ENCODE measurements around the gene ACP7.
"Not testable (repeated sequence)": the region's sequence is repeated elsewhere in the genome, so short reads cannot be mapped to it uniquely, and the experiment has no call there.

The ACP7 gene

GRCh38 chr19:39130337-39131254 lies 46.4 kb downstream of the ACP7 start:
- no peak for DNase-seq (ENCODE audit: low read depth in 2 of 2, low spot score in 1 of 2)

DNA sequence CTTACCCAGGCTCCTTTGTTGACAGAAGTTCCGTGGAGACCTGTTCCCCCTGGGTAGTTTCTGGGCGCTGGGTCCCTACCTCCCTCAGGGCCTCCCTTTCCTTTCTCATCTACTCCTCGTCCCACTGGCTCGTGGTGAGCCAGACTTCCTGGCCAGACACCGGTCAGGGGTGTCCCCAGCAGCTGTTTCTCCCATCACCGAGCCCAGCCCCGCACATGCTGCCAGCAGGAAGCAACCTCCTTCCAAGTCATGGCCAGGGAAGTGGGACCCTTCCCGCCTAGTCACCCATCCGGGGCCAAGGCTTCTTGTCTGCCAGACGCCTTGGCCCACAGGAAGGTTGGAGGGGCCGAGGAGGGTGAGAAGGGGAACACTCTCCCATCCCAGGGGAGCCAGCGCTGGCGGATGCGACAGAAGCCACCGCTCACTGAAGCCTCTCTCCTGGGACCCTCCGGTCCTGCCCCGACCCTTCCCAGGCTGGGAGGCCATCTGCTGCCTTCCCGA lies 47.1 kb downstream of the ACP7 start:
- no peak for DNase-seq (ENCODE audit: low read depth in 2 of 2, low spot score in 1 of 2)

GRCh38 chr19:39132344-39132969 lies 48.3 kb downstream of the ACP7 start:
- DNase-seq (ENCODE audit: low read depth in 2 of 2, low spot score in 1 of 2), result no peak

GRCh38 chr19:39133431-39134270 lies 49.5 kb downstream of the ACP7 start:
- DNase-seq (ENCODE audit: low read depth in 2 of 2, low spot score in 1 of 2), result no peak

- no peak for DNase-seq (ENCODE audit: low read depth in 2 of 2, low spot score in 1 of 2)
Observed at GRCh38 chr19:39135701-39136100, 51.5 kb downstream of the ACP7 start.

DNA sequence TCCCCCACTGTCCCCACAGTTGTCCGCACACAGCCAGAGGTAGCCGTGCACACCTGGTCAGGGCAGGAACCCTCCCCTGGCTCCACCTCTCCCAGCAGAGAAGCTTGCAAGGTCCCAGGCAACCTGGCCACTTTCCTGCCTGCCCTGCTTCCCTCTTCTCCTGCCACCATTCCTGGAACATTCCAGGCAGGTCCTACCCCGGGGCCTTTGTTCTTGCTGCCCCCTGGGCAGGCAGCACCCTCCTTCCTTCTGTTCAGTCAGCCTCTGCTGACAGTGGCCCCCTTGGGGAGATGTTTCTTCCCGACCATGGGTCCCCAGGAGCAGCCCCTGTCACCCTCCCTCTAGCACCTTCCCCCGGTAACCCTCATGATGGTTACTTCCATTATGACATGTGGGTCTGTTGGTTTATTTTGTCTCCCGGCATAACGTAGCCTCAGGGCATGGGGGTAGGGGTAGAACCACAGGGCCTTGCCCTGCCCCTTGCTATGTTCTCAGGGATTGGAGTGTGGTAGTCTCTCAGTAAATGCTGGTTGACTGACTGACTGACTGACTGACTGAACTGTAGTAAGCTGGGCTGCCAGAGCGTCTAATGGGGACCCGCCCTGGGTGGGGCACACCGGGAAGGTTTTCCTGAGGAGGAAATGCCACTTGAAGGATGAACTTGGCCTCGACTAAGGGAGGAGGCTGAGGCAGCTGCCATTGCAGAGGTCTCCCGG lies 52.2 kb downstream of the ACP7 start:
- no peak for DNase-seq (ENCODE audit: low read depth in 2 of 2, low spot score in 1 of 2)

GRCh38 chr19:39137131-39137530 lies 53.0 kb downstream of the ACP7 start:
- DNase-seq (ENCODE audit: low read depth in 2 of 2, low spot score in 1 of 2), result no peak

DNA sequence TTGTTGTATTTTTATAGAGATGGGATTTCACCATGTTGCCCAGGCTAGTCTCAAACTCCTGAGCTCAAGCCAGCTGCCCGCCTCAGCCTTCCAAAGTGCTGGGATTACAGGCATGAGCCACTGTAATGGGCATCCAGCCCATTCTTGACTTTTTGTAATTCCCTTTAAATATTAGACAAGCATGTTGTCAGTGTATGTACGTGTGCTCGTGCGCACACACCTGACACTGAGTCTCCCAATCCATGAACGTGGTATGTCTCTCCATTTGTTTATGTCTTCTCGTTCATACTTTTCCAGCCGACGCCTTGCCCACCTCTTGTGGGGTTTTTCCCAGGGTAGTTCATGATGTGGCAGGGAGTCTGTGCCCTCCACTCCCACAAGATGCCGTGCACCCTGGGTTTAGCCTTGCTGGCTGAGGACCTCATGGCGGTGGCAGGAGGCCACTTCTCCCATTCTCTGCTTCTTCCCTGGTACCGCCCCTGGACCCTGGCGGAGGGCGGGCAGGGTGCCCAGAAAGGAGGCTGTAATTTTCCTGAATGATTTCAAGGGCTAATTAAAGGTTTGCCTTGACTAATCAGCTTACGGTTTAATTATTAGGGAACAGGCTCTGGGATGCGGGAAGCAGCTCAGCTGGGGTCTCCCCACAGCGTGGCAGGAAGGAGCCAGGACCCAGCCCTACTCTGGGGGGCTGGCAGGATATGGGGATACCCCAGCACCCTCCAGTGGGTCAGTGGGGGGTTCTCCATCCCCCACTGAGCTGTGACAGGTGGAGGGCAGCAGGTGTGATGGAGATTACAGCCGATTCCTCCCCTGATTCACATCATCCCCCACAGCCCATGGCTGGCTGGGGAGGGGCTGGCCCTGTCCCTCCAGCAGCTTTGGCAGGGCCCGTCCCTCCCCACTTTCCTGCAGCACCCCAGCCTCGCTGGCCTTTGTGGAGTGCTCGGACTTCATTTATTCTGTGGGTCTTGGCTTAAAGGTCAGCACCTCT lies 54.3 kb downstream of the ACP7 start:
- no peak for DNase-seq (ENCODE audit: low read depth in 2 of 2, low spot score in 1 of 2)

GRCh38 chr19:39139305-39139874 lies 55.2 kb downstream of the ACP7 start:
- no peak for DNase-seq (ENCODE audit: low read depth in 2 of 2, low spot score in 1 of 2)

DNA sequence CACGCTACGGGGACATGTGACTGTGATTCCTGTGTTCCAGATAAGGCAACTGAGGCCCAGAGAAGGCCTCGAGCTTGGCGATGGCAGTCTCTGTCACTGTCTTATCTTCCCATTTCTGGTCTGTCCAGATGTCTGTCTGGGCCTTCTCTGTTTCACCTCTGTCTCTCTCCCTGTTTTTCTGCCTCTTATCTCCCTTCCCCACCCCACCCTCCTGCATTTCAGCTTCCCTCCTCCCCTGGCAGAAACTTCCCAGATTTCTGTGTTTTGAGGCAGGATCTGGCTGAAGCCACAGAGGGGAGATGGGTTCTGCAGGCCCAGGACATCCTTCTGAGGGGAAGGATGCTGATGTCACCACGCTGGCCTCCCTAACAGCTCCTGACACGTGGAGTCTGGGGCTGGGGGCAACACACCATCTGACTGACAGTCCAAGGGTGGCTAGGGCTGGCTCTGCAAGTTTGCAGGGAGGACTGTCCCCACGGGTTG lies 55.8 kb downstream of the ACP7 start:
- no peak for DNase-seq (ENCODE audit: low read depth in 2 of 2, low spot score in 1 of 2)

- no peak for DNase-seq (ENCODE audit: low read depth in 2 of 2, low spot score in 1 of 2)
Observed at GRCh38 chr19:39140594-39140993, 56.4 kb downstream of the ACP7 start.

DNA sequence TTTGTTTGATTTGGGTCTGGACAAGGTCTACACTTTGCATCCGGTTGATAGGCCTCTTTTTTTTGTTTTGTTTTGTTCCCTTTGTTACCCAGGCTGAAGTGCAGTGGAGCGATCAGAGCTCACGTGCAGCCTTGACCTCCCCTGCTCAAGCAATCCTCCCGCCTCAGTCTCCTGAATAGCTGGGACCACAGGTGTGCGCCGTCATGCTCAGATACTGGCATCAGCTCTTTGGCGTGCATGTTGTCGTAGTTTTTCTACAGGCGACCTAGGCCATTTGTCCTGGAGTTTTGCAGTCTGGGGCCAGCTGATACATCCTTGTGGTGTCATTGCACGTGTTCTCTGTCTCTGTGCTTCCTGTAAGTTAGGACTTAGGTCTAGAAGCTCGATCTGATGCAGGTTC lies 57.8 kb downstream of the ACP7 start:
- no peak for DNase-seq (ENCODE audit: low read depth in 2 of 2, low spot score in 1 of 2)

GRCh38 chr19:39142630-39143029 lies 58.5 kb downstream of the ACP7 start:
- no peak for DNase-seq (ENCODE audit: low read depth in 2 of 2, low spot score in 1 of 2)

DNA sequence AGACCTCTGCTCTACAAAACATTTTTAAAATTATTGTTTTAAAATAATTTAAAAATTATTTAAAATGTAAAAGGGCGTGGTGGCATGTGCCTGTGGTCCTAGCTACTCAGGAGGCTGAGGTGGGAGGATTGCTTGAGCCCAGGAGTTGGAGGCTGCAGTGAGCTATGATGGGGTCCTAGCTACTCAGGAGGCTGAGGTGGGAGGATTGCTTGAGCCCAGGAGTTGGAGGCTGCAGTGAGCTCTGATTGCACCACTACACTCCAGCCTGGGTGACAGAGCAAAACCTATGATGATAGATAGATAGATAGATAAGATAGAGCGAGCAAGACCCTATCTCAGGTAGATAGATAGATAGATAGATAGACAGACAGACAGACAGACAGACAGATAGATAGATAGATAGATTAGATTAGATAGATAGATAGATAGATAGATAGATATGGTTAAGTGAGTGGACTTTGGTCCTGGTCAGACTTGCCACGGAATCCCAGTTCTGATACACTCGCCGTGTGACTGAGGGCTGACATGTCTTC lies 59.7 kb downstream of the ACP7 start:
- DNase-seq (ENCODE audit: low read depth in 2 of 2, low spot score in 1 of 2), result not testable (repeated sequence)

DNA sequence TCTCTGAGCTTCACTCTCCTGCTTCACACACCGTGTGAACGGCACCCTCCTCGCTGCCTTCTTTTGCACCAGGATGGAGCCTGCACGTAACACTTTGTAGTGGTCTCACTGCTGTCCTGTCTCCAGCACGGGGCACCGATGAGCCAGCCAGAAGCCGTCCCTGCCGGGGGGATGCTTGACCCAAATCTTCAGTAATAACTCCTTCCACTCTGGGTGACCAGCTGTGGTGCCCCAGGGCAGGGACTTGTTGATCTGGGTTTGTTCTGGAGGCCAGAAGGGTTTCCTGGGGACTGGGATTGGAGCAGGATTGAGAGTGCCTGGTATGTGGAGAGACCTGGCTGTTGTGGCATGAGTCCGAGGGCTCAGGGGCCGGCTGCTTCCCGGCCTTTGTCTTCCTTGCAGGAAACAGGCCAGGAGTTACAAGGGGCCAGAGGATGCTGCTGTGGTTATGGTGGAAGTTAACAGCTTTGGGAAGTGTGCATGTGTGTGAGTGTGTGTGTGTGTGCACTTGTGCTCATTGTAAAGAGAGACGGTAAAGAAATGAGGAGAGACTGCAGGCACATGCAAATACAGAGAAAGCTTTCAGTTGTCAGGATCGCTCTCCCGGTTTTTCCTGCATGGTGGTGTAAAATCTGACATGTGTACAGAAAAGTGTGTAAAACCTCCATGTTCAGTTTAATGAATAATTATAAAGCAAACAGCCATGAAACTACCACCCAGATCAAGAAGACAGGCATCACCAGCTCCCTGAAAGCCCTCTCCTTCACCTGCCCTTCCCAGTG lies 60.3 kb downstream of the ACP7 start:
- no peak for DNase-seq (ENCODE audit: low read depth in 2 of 2, low spot score in 1 of 2)

GRCh38 chr19:39145180-39145953 lies 61.2 kb downstream of the ACP7 start:
- DNase-seq (ENCODE audit: low read depth in 2 of 2, low spot score in 1 of 2), result no peak

DNA sequence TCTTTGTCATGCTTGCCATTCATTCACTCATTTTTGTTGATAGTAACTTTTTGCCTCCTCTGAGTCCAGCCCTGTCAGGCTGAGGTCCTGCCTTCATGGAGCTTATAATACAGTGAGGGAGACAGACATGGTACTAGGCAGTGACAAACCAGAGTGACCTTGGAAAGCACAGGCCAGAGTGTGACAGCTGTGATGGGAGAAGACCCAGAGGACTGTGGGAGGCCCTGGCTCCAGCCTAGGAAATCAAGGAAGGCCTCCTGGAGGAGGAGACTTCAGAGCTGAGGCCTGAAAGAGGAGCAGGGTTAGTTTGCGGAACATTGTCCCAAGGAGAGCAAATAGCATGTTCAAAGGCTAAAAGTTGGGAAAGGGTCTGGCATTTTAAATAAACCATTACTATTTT lies 61.9 kb downstream of the ACP7 start:
- no peak for DNase-seq (ENCODE audit: low read depth in 2 of 2, low spot score in 1 of 2)

Measured in stimulated activated CD8-positive, alpha-beta memory T cell treated with anti-CD3 and anti-CD28 coated beads, Interleukin-4, amount 100 ng/mL, for 1 hour (primary cell).